Measurements from ENCODE around the gene ANGPTL2.

The ANGPTL2 gene

GRCh38 chr9:127074561-127075548 is 47.6 kb downstream of the ANGPTL2 start:
- FAIRE-seq, result no peak

GRCh38 chr9:127067603-127068220 is 54.7 kb downstream of the ANGPTL2 start:
- FAIRE-seq, result no peak

- FAIRE-seq, result no peak
These were observed 55.6 kb downstream of the ANGPTL2 start for GRCh38 chr9:127066851-127067136.

- no peak for FAIRE-seq
These were observed 56.2 kb downstream of the ANGPTL2 start for GRCh38 chr9:127066060-127066850.

GRCh38 chr9:127065592-127065991 is 56.8 kb downstream of the ANGPTL2 start:
- no peak for FAIRE-seq

- FAIRE-seq, result no peak
These were observed 58.1 kb downstream of the ANGPTL2 start for GRCh38 chr9:127064335-127064734.

- FAIRE-seq, result no peak
These were observed 61.0 kb downstream of the ANGPTL2 start for GRCh38 chr9:127061411-127061810.

GRCh38 chr9:127059765-127060361 is 62.6 kb downstream of the ANGPTL2 start:
- no peak for FAIRE-seq

GRCh38 chr9:127059030-127059429 is 63.4 kb downstream of the ANGPTL2 start:
- no peak for FAIRE-seq

GRCh38 chr9:127058645-127059021 is 63.8 kb downstream of the ANGPTL2 start:
- no peak for FAIRE-seq

- FAIRE-seq, result no peak
These were observed 64.3 kb downstream of the ANGPTL2 start for GRCh38 chr9:127058011-127058644.

- FAIRE-seq, result no peak
These were observed 66.0 kb downstream of the ANGPTL2 start for GRCh38 chr9:127056446-127056845.

GRCh38 chr9:127055745-127056402 is 66.6 kb downstream of the ANGPTL2 start:
- FAIRE-seq, result no peak

GRCh38 chr9:127053960-127054359 is 68.5 kb downstream of the ANGPTL2 start:
- no peak for FAIRE-seq

- FAIRE-seq, result no peak
These were observed 69.2 kb downstream of the ANGPTL2 start for GRCh38 chr9:127053057-127053821.

GRCh38 chr9:127051881-127052595 is 70.4 kb downstream of the ANGPTL2 start:
- FAIRE-seq, result no peak

GRCh38 chr9:127050591-127051001 is 71.8 kb downstream of the ANGPTL2 start:
- FAIRE-seq, result no peak

GRCh38 chr9:127050152-127050551 is 72.3 kb downstream of the ANGPTL2 start:
- no peak for FAIRE-seq

GRCh38 chr9:127049581-127049980 is 72.9 kb downstream of the ANGPTL2 start:
- no peak for FAIRE-seq

GRCh38 chr9:127049044-127049443 is 73.4 kb downstream of the ANGPTL2 start:
- no peak for FAIRE-seq

GRCh38 chr9:127047971-127048370 is 74.5 kb downstream of the ANGPTL2 start:
- FAIRE-seq, result no peak
